Motor neuron (in vitro differentiated cells): ENCODE measurements around the gene NCAPD2. TPM values are rescaled to one million over a fixed set of nuclear protein-coding genes. Genes with fewer than 3 reads are reported as not detected.
"Not testable (repeated sequence)": the region's sequence is repeated elsewhere in the genome, so short reads cannot be mapped to it uniquely, and the experiment has no call there.

Source experiments
- ATAC-seq, 8 experiments: fragments of 200-7000 bp; cut with Tn5 transposase; replicated peaks in 6 of 8; 2 replicates each; pipeline ENCODE4 v1.8.0; 2021; ENCODE audit warnings: mild to moderate bottlenecking in 8 of 8, moderate library complexity in 8 of 8
- H3K27ac ChIP-seq, 2 donors: fragments of 250-450 bp; sonication (Bioruptor Pico); 2 replicates each; pipeline ENCODE4 v1.9.0; 2021; ENCODE audit warnings: antibody characterized with exemption in 2 of 2, mild to moderate bottlenecking in 2 of 2, moderate library complexity in 1 of 2
- H3K4me1 ChIP-seq, 2 donors: fragments of 250-450 bp; sonication (Bioruptor Pico); replicated peaks in 1 of 2; 2 replicates each; pipeline ENCODE4 v1.6.1; 2021; ENCODE audit warnings: antibody characterized with exemption in 2 of 2, mild to moderate bottlenecking in 2 of 2, moderate library complexity in 1 of 2
- H3K4me3 ChIP-seq, 5 donors: fragments of 250-450 bp; sonication (Bioruptor Pico); 2 replicates each; pipeline ENCODE4 v1.9.0; 2021; ENCODE audit warnings: antibody characterized with exemption in 5 of 5, mild to moderate bottlenecking in 5 of 5, moderate library complexity in 4 of 5
- WGBS, 10 experiments: fragments of 450-650 bp; shearing (Covaris generic); methylation state at CpG; one replicate each; pipeline ENCODE4 v1.0.0; 2022; 5-methylcytosine and 5-hydroxymethylcytosine counted together
- in situ Hi-C, 9 experiments: fragments of 400-800 bp; cut with MboI; loops; one replicate each; pipeline ENCODE4 v1.15.0; 2021; ENCODE audit warnings: low sequenced_read_pairs in 9 of 9, low pct_unique_long_range_greater_than_20kb in 2 of 9; ENCODE audit not compliant: unreplicated experiment in 9 of 9
- total RNA-seq, 8 experiments: library from RNA; unstranded; fragments of 300-600 nt; gene quantifications; 2 replicates each; pipeline versions ENCODE4 v1.2.3 to v1.2.4, GENCODE V29; 2022

The NCAPD2 gene
- total RNA-seq, 8 experiments from 2014 or later, result 11.5 to 84.2 (median 16.2) TPM

DNA sequence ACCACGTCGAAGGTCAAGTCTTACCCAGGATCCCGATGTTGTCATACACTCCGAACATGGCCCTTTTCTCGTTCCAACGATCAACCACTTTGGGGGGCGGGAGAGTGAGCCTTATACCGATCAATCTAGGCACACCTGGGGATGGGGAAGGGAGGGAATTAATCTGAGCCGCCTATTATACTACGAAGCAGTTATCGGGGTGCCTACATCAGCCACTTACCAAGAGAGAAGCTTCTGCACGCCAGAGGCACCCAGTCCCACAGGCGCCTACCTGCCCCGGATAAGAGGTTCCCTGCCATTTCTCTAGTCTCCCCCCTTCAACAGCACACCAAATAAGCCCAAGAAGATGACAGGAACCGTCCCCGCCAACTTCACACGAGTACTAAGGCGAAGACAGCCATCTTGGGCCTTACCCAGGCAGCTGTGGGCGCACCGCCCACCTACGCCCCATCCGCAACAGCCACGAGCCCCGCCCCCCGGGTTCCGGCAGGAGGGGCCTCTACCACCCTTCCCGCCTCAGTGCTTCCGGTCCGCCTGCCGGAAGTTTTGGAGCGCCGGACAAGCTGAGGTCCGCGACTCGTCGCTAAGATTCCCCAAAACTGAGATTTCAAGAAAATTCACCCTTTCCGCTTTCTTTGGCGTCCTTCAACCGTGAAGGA lies 935 bp upstream of the NCAPD2 start, which contains the start of gene MRPL51:
Gene MRPL51, minus strand, starts transcription at position 425 of the 659 bp plus-strand sequence. Its CDS starts 126 bp downstream, at position 299.
- peaks cover 11 to 19% of the 10 kb centered on the region in 2 donors for H3K4me1 ChIP-seq
- peak within 1 kb of the TSS; percentile 77 to 79 for H3K27ac ChIP-seq
- 0 to 2% (median 0%) methylated on average over 1 to 13 of the region's 39 CpGs; no CpG with 5 or more reads in 2 of the 10 experiments for WGBS, 10 experiments
- ATAC-seq, result peak; percentile 82 to 89 (median 86)
- in situ Hi-C loops, result no loop called here
- peak within 1 kb of the TSS; percentile 49 to 93 (median 85) for H3K4me3 ChIP-seq

DNA sequence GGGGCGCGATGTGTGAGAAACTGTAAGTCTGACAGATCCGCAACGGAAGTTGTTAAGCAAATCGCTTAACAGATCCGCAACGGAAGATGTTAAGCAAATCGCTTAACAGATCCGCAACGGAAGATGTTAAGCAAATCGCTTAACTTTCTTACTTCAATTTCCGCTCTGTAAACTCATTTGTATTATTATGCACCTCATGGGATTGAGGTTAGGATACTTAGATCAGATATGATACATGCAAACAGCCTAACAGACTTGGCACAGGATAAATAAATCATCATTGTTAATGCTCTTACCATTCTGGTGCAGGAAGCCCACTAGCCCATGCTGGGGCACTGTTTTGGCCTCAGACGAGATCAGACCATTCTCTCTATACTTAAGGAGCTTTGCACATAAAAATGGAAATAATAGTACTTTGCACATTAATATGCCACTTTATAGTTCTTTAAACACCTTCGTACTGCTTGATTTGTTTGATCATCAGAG lies 399 bp downstream of the NCAPD2 start:
- WGBS, 10 experiments, result 0 to 29% (median 4%) methylated on average over 1 to 7 of the region's 14 CpGs
- peak in 1 of 8 experiments; percentile 8 for ATAC-seq
- in situ Hi-C loops, result no loop called here
- peak overlapping the region; percentile 49 to 93 (median 85) for H3K4me3 ChIP-seq
- peaks cover 11 to 19% of the 10 kb centered on the region in 2 donors for H3K4me1 ChIP-seq
- no peak overlapping the region for H3K27ac ChIP-seq

DNA sequence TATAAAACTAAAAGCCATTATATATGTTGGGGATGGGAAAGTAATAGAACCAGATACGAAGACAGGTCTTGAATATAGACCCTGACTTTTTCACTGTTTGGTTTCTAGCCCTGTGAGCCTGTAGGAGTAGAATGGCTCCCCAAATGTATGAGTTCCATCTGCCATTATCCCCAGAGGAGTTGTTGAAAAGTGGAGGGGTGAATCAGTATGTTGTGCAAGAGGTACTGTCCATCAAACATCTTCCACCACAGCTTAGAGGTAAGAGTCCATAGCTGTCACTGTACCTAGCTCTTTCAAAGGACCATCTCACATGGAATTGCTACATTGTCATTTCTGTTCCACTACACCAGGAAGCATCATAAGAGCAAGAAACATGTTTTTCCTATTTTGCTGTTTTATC lies 1.1 kb downstream of the NCAPD2 start:
- no peak for ATAC-seq
- in situ Hi-C loops, result no loop called here
- Histone ChIP-seq H3K4me3 (peak overlapping the region in 4 of 5 donors; percentile 58 to 93 (median 86)), H3K4me1 (peaks cover 11 to 19% of the 10 kb centered on the region in 2 donors), H3K27ac (no peak overlapping the region)
- 17 to 92% (median 60%) methylated on average over 1 of the region's 1 CpG; no CpG with 5 or more reads in 5 of the 10 experiments for WGBS, 10 experiments

DNA sequence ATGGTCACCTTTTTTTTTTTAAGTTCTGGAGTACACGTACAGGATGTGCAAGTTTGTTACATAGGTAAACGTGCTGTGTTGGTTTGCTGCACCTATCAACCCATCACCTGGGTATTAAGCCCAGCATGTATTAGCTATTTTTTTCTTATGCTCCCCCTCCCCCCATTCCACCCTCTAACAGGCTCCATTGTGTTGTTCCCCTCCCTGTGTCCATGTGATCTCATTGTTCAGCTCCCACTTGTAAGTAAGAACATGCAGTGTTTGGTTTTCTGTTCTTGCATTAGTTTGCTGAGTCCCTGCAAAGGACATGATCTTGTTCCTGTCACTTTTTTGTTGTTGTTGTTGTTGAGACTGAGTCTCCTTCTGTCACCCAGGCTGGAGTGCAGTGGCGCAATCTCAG lies 3.4 kb downstream of the NCAPD2 start:
- in situ Hi-C loops, H3K27ac ChIP-seq, H3K4me3 ChIP-seq, ATAC-seq: not testable (repeated sequence)
- H3K4me1 ChIP-seq, result peaks cover 8 to 16% of the 10 kb centered on the region in 2 donors
- 50 to 100% (median 86%) methylated on average over 1 to 3 of the region's 3 CpGs; no CpG with 5 or more reads in 1 of the 10 experiments for whole genome bisulfite sequencing, 10 experiments

DNA sequence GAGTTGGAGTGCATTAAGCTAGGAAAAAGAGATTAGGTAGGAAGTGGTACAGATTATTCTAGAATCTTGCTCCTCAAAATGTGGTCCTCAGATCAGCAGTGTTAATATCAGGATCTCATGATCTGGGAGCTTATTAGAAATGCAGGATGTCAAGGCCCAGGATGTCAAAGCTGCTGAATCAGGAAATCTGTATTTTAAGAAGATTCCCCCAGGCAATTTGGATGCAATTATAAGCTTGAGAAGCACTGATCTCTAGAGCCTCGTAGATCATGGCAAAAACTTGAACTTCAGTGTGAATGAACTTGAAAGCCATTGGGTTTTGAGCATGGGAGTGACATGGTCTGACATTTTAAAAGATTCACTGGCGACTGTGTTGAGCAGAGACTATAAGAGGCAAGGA lies 6.6 kb downstream of the NCAPD2 start:
- Histone ChIP-seq H3K4me1 (peaks cover 0 to 2% of the 10 kb centered on the region in 2 donors), H3K27ac (no peak overlapping the region), H3K4me3 (no peak overlapping the region)
- in situ Hi-C loops, result no loop called here
- ATAC-seq, result no peak
- 20 to 100% (median 97%) methylated on average over 1 to 2 of the region's 2 CpGs; no CpG with 5 or more reads in 2 of the 10 experiments for WGBS, 10 experiments

DNA sequence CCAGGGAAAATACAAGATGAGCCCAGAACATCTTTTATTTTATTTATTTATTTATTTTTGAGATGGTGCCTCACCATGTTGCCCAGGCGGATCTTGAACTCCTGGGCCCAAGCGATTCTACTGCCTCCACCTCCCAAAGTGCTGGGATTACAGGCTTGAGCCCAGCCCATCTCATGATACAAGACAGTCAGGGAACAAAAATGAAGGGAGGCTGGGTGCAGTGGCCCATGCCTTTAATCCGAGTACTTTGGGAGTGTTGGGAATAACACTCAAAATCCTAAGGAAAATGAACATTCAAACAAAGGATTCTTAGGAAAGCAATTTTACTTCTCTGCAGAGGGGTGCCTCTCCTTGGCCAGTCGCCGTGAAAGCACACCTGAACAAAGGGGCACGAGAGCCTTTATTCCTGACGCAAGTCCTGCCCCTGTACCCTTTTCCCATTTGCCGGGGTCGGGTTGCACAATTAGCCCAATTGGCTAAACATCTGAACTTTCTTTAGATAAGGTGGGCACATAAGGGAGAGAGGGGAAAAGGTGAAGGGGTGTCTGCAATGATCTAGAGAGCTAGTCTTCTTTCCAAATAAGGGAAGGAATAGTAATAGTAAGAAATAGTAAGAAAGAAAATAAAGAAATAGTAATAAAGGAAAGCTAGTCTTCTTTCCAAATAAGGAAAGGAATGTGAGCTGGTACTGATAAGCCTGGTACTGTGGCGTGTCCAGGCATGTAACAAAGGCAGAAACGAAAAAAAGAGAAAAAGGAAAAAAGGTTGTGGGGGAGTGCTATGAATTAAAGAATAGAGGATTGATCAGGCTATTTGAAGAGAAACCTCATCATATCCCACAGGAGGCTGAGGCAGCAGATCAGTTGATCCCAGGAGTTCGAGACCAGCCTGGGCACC lies 13.4 kb downstream of the NCAPD2 start:
- Histone ChIP-seq H3K4me1 (no peaks in the 10 kb centered on the region), H3K27ac (no peak overlapping the region), H3K4me3 (no peak overlapping the region)
- peak in 1 of 8 experiments; percentile 17 for ATAC-seq
- in situ Hi-C loops, result no loop called here
- 71 to 97% (median 83%) methylated on average over 4 to 11 of the region's 12 CpGs for WGBS, 10 experiments

DNA sequence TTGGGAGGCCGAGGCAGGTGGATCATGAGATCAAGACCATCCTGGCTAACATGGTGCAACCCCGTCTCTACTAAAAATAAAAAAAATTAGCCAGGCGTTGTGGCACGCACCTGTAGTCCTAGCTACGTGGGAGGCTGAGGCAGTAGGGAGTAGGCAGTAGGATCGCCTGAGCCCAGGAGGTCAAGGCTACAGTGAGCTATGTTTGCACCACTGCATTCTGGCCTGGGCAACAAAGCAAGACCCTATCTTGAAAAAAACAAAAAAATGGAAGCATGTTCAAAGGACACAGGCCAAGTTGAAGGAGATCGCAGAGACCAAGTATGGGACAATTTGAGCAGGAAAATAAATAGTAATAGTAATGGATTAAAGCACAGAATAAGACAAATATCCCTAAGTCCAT lies 14.2 kb downstream of the NCAPD2 start:
- no peak overlapping the region for H3K27ac ChIP-seq
- in situ Hi-C loops, result no loop called here
- H3K4me3 ChIP-seq, result no peak overlapping the region
- no peak for ATAC-seq
- H3K4me1 ChIP-seq, result no peaks in the 10 kb centered on the region
- 0 to 100% (median 78%) methylated on average over 1 to 7 of the region's 7 CpGs for WGBS, 10 experiments

DNA sequence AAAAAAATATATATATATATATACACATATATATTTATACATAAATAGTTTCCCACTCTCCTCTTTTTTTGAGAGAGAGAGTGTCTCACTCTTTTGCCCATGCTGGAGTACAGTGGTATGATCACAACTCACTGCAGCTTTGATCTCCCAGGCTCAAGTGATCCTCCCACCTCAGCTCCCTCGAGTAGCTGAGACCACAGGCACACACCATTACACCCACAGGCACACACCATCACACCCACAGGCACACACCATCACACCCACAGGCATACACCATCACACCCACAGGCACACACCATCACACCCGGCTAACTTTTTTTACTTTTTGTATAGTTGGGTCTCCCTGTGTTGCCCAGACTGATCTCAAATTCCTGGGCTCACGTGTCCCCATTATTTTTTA lies 26.3 kb downstream of the NCAPD2 start:
- WGBS, 10 experiments, result 77 to 100% (median 96%) methylated on average over 1 to 3 of the region's 3 CpGs; no CpG with 5 or more reads in 2 of the 10 experiments

DNA sequence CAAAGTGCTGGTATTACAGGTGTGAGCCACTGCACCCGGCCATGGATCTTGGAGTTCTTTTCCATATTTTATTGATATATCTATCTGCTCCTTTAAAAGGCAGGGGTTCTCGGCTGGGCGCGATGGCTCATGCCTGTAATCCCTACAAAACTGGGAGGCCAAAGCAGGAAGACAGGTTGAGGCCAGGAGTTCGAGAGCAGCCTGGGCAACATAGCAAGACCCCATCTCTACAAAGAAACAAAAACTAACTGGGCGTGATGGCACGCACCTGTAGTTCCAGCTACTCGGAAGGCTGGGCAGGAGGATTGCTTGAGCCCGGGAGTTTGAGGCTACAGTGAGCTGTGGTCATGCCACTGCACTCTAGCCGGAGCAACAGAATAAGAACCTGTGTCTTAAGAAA lies 28.3 kb downstream of the NCAPD2 start:
- no peak overlapping the region for H3K27ac ChIP-seq
- no peaks in the 10 kb centered on the region for H3K4me1 ChIP-seq
- ATAC-seq, result no peak
- in situ Hi-C loops, result no loop called here
- WGBS, 10 experiments, result 62 to 100% (median 86%) methylated on average over 2 to 8 of the region's 10 CpGs; no CpG with 5 or more reads in 3 of the 10 experiments
- H3K4me3 ChIP-seq, result no peak overlapping the region

More for the DNA sequence above, 26.3 kb downstream of the NCAPD2 start:
- Histone ChIP-seq H3K4me3 (no peak overlapping the region), H3K4me1 (no peaks in the 10 kb centered on the region), H3K27ac (no peak overlapping the region)
- in situ Hi-C loops, result no loop called here
- no peak for ATAC-seq

DNA sequence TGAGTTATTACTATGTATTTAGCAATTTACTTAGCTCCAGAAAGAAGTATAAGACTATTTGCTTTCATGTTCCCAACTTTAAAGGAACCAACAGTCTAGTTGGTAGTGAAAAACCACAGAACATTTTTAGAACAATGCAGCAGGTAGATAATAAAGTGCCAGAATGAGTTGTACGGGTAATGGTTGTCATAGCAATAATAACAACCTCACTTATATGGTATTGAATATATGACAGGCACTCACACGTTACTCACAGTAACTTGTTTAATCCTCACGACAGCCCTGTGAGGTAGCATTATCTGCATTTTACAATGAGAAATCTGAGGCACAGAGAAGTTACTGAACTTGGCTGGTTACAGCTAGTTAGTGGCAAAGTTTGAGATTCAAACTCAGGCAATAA lies 29.8 kb downstream of the NCAPD2 start:
- Histone ChIP-seq H3K27ac (no peak overlapping the region), H3K4me1 (peaks cover 0 to 7% of the 10 kb centered on the region in 2 donors), H3K4me3 (no peak overlapping the region)
- WGBS, 10 experiments, result 89 to 100% (median 100%) methylated on average over 1 to 3 of the region's 3 CpGs
- in situ Hi-C loops, result no loop called here
- no peak for ATAC-seq

DNA sequence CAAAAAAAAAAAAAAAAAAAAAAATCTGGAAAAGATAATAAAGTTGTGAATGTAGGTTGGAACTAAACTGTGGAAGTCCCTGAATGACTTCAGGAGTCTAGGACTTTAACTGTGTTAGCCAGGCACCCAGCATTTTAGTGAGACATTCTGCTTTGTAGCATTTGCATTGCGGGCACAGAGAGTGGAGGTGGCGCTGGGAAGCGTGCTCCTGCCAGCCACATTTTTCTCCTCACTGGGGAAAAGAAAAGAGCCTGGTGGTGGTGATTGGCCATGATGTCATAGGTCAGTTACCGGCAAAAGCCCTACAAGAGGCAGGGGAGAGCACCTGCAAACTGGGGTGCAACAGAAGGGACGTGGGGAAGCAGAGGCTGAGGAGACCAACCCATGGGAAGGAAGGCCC lies 30.7 kb downstream of the NCAPD2 start:
- no peak for ATAC-seq
- in situ Hi-C loops, result no loop called here
- 94 to 100% (median 100%) methylated on average over 1 to 4 of the region's 5 CpGs; no CpG with 5 or more reads in 1 of the 10 experiments for WGBS, 10 experiments
- Histone ChIP-seq H3K4me1 (peaks cover 5 to 12% of the 10 kb centered on the region in 2 donors), H3K4me3 (no peak overlapping the region), H3K27ac (no peak overlapping the region)

DNA sequence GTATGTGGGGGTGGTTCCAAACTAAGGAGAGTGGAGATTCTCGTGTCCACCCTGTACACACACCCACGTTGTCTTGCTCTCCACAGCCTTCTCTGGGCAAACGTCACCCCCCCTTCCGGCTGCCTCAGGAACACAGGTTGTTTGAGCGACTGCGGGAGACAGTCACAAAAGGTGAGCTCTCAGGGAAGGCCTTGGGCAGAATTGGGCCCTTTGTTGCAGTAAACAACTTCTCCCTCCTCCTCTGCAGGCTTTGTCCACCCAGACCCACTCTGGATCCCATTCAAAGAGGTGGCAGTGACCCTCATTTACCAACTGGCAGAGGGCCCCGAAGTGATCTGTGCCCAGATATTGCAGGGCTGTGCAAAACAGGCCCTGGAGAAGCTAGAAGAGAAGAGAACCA lies 32.3 kb downstream of the NCAPD2 start:
- in situ Hi-C loops, result no loop called here

More for the DNA sequence above, 32.3 kb downstream of the NCAPD2 start:
- no peak for ATAC-seq
- peaks cover 5 to 12% of the 10 kb centered on the region in 2 donors for H3K4me1 ChIP-seq
- WGBS, 10 experiments, result 93 to 100% (median 100%) methylated on average over 1 to 3 of the region's 7 CpGs; no CpG with 5 or more reads in 7 of the 10 experiments
- no peak overlapping the region for H3K4me3 ChIP-seq
- H3K27ac ChIP-seq, result no peak overlapping the region
